Measurements from ENCODE around the gene ECE1. TPM values are rescaled to one million over a fixed set of nuclear protein-coding genes. Genes with fewer than 3 reads are reported as not detected.
"Not testable (repeated sequence)": the region's sequence is repeated elsewhere in the genome, so short reads cannot be mapped to it uniquely, and the experiment has no call there.

The ECE1 gene
- total RNA-seq, 4 donors from 2014 or later, result 68.3 to 94.7 (median 69.9) TPM

DNA sequence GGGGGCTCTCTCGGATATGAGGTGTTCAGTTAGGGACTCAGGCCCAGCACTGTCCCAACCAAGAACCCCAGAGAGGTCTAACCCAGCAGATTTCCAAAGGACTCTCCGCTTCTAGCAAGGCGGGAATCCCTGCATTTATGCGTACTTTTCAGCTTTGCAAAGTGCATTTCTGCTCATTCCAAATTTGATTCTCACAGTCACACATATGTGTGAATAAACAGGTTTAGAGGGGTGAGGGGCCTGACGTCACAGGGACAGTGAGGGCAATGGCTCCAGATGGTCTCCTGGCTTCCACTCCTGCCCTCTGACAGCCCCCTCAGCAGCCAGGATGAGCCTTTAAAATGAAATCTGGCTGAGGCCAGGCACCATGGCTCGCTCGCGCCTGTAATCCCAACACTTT lies 921 bp upstream of the ECE1 start:
- Histone ChIP-seq H3K27ac (peak overlapping the region in 2 of 4 donors; percentile 69 to 83), H3K27me3 (no peaks in the 10 kb centered on the region), H3K36me3 (peaks cover 0 to 3% of the 10 kb centered on the region in 2 donors), H3K4me3 (no peak overlapping the region), H3K4me1 (peaks cover 0 to 63% (median 3%) of the 10 kb centered on the region in 3 donors), H3K9me3 (no peaks in the 10 kb centered on the region)
- 100% methylated on average over 1 of the region's 8 CpGs; no CpG with 5 or more reads in 1 of the 2 donors for WGBS, 2 donors (ENCODE audit: low coverage in 1 of 2)
- no peak for ATAC-seq
- TF ChIP-seq EP300 (IDR thresholded peaks at IDR 0.05), result no peak
- TF ChIP-seq, protein P1, sequence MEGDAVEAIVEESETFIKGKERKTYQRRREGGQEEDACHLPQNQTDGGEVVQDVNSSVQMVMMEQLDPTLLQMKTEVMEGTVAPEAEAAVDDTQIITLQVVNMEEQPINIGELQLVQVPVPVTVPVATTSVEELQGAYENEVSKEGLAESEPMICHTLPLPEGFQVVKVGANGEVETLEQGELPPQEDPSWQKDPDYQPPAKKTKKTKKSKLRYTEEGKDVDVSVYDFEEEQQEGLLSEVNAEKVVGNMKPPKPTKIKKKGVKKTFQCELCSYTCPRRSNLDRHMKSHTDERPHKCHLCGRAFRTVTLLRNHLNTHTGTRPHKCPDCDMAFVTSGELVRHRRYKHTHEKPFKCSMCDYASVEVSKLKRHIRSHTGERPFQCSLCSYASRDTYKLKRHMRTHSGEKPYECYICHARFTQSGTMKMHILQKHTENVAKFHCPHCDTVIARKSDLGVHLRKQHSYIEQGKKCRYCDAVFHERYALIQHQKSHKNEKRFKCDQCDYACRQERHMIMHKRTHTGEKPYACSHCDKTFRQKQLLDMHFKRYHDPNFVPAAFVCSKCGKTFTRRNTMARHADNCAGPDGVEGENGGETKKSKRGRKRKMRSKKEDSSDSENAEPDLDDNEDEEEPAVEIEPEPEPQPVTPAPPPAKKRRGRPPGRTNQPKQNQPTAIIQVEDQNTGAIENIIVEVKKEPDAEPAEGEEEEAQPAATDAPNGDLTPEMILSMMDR (IDR thresholded peaks at IDR 0.05), result no peak
- no peak for TF ChIP-seq POLR2A (IDR thresholded peaks at IDR 0.05)
- TF ChIP-seq POLR2AphosphoS5 (IDR thresholded peaks at IDR 0.05), result no peak

DNA sequence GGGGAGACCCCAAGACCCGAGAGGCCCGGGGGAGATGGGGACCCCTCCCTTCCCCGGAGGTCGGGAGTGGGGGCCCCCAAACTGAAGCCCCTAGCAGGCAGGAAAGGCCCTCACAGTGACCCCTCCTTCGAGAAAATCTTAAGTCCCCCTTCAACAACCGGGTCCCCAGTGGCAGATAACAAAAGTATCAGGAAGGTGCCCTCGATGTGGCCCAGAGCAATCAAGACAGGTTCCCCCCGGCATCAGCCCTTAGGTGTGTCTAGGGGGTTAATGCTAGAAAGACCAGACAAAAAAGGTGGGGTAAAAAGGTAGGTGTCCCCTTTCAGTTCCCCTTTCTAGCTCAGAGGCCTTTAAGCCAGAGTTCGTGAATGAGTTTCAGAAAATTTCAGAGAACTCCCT lies 282 bp upstream of the ECE1 start:
- TF ChIP-seq, protein P1 (IDR thresholded peaks at IDR 0.05), result no peak
- TF ChIP-seq EP300 (IDR thresholded peaks at IDR 0.05), result no peak
- no peak for TF ChIP-seq POLR2AphosphoS5 (IDR thresholded peaks at IDR 0.05)
- TF ChIP-seq POLR2A (IDR thresholded peaks at IDR 0.05), result no peak
- Histone ChIP-seq H3K36me3 (peaks cover 0 to 3% of the 10 kb centered on the region in 2 donors), H3K4me3 (peak overlapping the region; percentile 35 to 70), H3K9me3 (no peaks in the 10 kb centered on the region), H3K4me1 (peaks cover 0 to 57% (median 3%) of the 10 kb centered on the region in 3 donors), H3K27me3 (no peaks in the 10 kb centered on the region), H3K27ac (peak overlapping the region in 3 of 4 donors; percentile 69 to 83 (median 76))
- ATAC-seq, result no peak
- 0 to 23% methylated on average over 2 to 4 of the region's 9 CpGs for WGBS, 2 donors (ENCODE audit: low coverage in 1 of 2)

DNA sequence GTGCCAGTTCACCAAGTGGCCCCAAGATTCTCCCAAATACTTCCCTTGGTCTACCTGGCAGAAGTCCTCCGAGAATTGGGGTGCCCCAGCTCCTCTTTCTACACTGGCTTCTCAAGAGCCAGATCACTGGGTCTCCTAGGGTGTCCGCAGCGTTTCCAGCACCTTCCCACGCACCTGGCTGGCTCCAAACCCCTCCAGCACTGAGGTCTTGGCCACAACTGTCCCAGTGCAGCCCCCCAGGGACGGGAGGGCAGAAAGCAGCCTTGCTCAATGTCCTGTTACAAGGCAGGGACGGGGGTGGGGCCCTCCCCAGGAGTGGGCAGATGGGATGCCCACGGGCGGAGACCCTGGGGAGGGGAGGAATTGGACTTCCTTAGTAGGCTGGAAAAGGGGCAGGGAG lies 1.1 kb downstream of the ECE1 start:
- Histone ChIP-seq H3K27ac (peak overlapping the region in 3 of 4 donors; percentile 69 to 83 (median 76)), H3K4me1 (peaks cover 0 to 56% (median 3%) of the 10 kb centered on the region in 3 donors), H3K9me3 (no peaks in the 10 kb centered on the region), H3K4me3 (peak overlapping the region; percentile 35 to 70), H3K36me3 (peaks cover 0 to 6% of the 10 kb centered on the region in 2 donors), H3K27me3 (no peaks in the 10 kb centered on the region)
- TF ChIP-seq POLR2AphosphoS5 (IDR thresholded peaks at IDR 0.05) (no peak), EP300 (IDR thresholded peaks at IDR 0.05) (no peak), POLR2A (IDR thresholded peaks at IDR 0.05) (no peak)
- TF ChIP-seq, protein P1 (IDR thresholded peaks at IDR 0.05), result no peak
- 100% methylated on average over 1 of the region's 8 CpGs; no CpG with 5 or more reads in 1 of the 2 donors for whole genome bisulfite sequencing, 2 donors (ENCODE audit: low coverage in 1 of 2)
- ATAC-seq, result no peak

DNA sequence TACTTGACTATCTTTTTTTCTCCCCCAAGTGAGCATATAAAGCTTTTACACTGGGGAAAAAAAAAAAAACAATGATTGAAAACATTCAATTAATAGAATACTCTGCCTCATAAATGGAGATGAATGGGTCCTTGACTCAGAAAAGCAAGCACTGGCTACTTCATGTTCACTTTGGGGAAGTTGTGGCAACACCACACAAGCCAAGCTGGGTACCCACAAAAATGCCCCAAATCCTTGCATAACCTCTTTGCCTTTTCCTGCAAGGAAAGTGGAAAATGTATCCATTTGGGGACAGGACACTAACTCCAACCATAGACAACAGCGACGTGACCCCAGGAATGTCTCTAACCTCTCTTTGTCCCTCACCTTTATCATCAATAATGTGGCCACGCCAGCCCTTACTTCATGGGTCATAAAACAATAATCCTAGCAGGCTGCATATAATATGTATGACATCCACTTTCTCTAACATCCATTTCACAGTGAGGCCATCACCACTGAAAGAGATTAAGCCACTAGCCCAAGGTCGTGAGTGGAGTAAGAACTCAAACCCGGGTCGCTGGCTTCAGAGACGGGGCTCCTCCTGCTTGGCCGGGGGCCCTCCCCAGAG lies 2.3 kb downstream of the ECE1 start:
- no peak overlapping the region for H3K4me3 ChIP-seq
- H3K4me1 ChIP-seq, result peaks cover 0 to 45% (median 3%) of the 10 kb centered on the region in 3 donors
- H3K9me3 ChIP-seq, result no peaks in the 10 kb centered on the region
- TF ChIP-seq EP300 (IDR thresholded peaks at IDR 0.05) (no peak), POLR2AphosphoS5 (IDR thresholded peaks at IDR 0.05) (no peak), POLR2A (IDR thresholded peaks at IDR 0.05) (no peak)
- TF ChIP-seq, protein P1 (IDR thresholded peaks at IDR 0.05), result no peak
- no peak overlapping the region for H3K27ac ChIP-seq
- H3K27me3 ChIP-seq, result no peaks in the 10 kb centered on the region
- no peak for ATAC-seq
- 80% methylated on average over 4 of the region's 8 CpGs; no CpG with 5 or more reads in 1 of the 2 donors for whole genome bisulfite sequencing, 2 donors (ENCODE audit: low coverage in 1 of 2)
- peaks cover 0 to 16% of the 10 kb centered on the region in 2 donors for H3K36me3 ChIP-seq

DNA sequence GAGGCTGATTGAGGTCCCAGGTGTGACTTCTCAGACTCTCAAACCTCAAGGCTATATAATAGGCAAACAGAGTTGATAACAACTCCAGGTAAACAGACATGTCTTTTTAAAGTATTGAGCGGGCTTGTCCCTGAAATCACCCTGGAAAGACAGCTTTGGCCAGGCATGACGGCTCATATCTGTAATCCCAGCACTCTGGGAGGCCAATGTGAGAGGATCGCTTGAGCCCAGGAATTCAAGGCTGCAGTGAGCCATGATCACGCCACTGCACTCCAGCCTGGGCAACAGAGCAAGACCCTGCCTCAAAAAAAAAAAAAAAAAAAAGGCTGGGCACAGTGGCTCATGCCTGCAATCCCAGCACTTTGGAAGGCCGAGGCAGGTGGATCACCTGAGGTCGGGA lies 4.9 kb downstream of the ECE1 start:
- Histone ChIP-seq H3K36me3 (peaks cover 0 to 16% of the 10 kb centered on the region in 2 donors), H3K27ac (peak overlapping the region in 1 of 4 donors; percentile 2), H3K4me1 (peaks cover 0 to 34% (median 6%) of the 10 kb centered on the region in 3 donors)
- H3K4me3 ChIP-seq, H3K27me3 ChIP-seq, H3K9me3 ChIP-seq, ATAC-seq: not testable (repeated sequence)
- WGBS, 2 donors (ENCODE audit: low coverage in 1 of 2), result 82% methylated on average over 2 of the region's 6 CpGs; no CpG with 5 or more reads in 1 of the 2 donors
